Gastroesophageal sphincter (tissue), 4 donors: ENCODE data around the gene UST. TPM values are rescaled to one million over a fixed set of nuclear protein-coding genes. Genes with fewer than 3 reads are reported as not detected.

ENCODE experiments used
- ATAC-seq: fragments of 150-250 bp; one replicate; pipeline ENCODE4 v1.9.1; 2016; ENCODE audit warnings: mild to moderate bottlenecking, moderate library complexity
- H3K27ac ChIP-seq, 4 donors: fragments of 200-600 bp; sonication (generic) in 3 of 4; 1 replicate in 3 of 4; 2 replicates in 1 of 4; pipeline ENCODE4 v1.5.1; 2016 to 2019
- H3K27me3 ChIP-seq: fragments of 200-600 bp; sonication (generic); one replicate; pipeline ENCODE4 v1.5.1; 2019
- H3K36me3 ChIP-seq, 2 donors: fragments of 200-600 bp; sonication (generic); one replicate each; pipeline ENCODE4 v1.5.1; 2019; ENCODE audit warnings: control low read depth in 1 of 2
- H3K4me1 ChIP-seq, 3 donors: fragments of 200-600 bp; sonication (generic); 1 replicate in 2 of 3; 2 replicates in 1 of 3; pipeline ENCODE4 v1.5.1; 2016 to 2019; ENCODE audit warnings: control low read depth in 2 of 3
- H3K4me3 ChIP-seq, 2 donors: fragments of 200-600 bp; sonication (generic); one replicate each; pipeline ENCODE4 v1.5.1; 2019; ENCODE audit warnings: mild to moderate bottlenecking in 1 of 2, moderate library complexity in 1 of 2
- H3K9me3 ChIP-seq, 3 donors: fragments of 200-600 bp; sonication (generic); one replicate each; pipeline ENCODE4 v1.5.1; 2017 to 2019; ENCODE audit warnings: control low read depth in 2 of 3
- CTCF ChIP-seq, 4 experiments: fragments of 200-600 bp in 2 of 4; fragments of 450-650 bp in 2 of 4; sonication (generic) in 1 of 4; IDR thresholded peaks; one replicate each; pipeline ENCODE4 v1.5.1; 2017 to 2019; ENCODE audit warnings: antibody characterized with exemption in 4 of 4, mild to moderate bottlenecking in 2 of 4, moderate library complexity in 2 of 4
- EP300 ChIP-seq: sonication (generic); formaldehyde crosslinking; IDR thresholded peaks from one replicate; pipeline ENCODE4 v1.6.1; 2017; ENCODE audit warnings: antibody characterized with exemption, mild to moderate bottlenecking
- POLR2A ChIP-seq, 2 donors: fragments of 450-650 bp; IDR thresholded peaks; one replicate each; pipeline ENCODE4 v1.6.1; 2017; ENCODE audit warnings: antibody characterized with exemption in 2 of 2, mild to moderate bottlenecking in 2 of 2, moderate library complexity in 1 of 2
- POLR2AphosphoS5 ChIP-seq: sonication (generic); formaldehyde crosslinking; IDR thresholded peaks from one replicate; pipeline ENCODE4 v1.6.1; 2017; ENCODE audit warnings: antibody characterized with exemption
- WGBS, 2 donors: methylation state at CpG; one replicate each; pipeline ENCODE4 v1.1.5; 2018; ENCODE audit warnings: low coverage in 1 of 2; 5-methylcytosine and 5-hydroxymethylcytosine counted together
- total RNA-seq, 4 donors: library from RNA; depleted of rRNA; stranded (reverse); fragments of >200 nt; gene quantifications; one replicate each; pipeline ENCODE4 v1.1.0, GENCODE V29; 2016

The UST gene
- total RNA-seq, 4 donors from 2014 or later, result 17.4 to 48.1 (median 32.4) TPM

GRCh38 chr6:148829415-148830101 lies 82.7 kb downstream of the UST start:
- TF ChIP-seq CTCF (IDR thresholded peaks at IDR 0.05) (no peak), EP300 (no peak), POLR2AphosphoS5 (no peak), POLR2A (IDR thresholded peaks at IDR 0.05) (no peak)
- H3K4me3 ChIP-seq, result no peak overlapping the region
- 85 to 89% methylated on average over 4 of the region's 4 CpGs for whole genome bisulfite sequencing, 2 donors
- H3K27me3 ChIP-seq, result no peaks in the 10 kb centered on the region
- H3K4me1 ChIP-seq, result no peaks in the 10 kb centered on the region
- no peaks in the 10 kb centered on the region for H3K36me3 ChIP-seq
- H3K9me3 ChIP-seq, result no peaks in the 10 kb centered on the region
- no peak overlapping the region for H3K27ac ChIP-seq
- ATAC-seq, result no peak

GRCh38 chr6:148830614-148831013 lies 83.8 kb downstream of the UST start:
- Histone ChIP-seq H3K9me3 (no peaks in the 10 kb centered on the region), H3K27me3 (no peaks in the 10 kb centered on the region), H3K36me3 (no peaks in the 10 kb centered on the region), H3K4me3 (no peak overlapping the region), H3K27ac (no peak overlapping the region), H3K4me1 (peaks cover 0 to 4% (median 0%) of the 10 kb centered on the region in 3 donors)
- TF ChIP-seq CTCF (IDR thresholded peaks at IDR 0.05) (no peak), POLR2A (IDR thresholded peaks at IDR 0.05) (no peak), POLR2AphosphoS5 (no peak), EP300 (no peak)
- WGBS, 2 donors, result 77 to 92% methylated on average over 2 to 3 of the region's 3 CpGs
- ATAC-seq, result no peak

- H3K4me3 ChIP-seq, result no peak overlapping the region
- H3K27ac ChIP-seq, result no peak overlapping the region
- 87 to 90% methylated on average over 6 of the region's 6 CpGs for WGBS, 2 donors
- H3K27me3 ChIP-seq, result no peaks in the 10 kb centered on the region
- no peaks in the 10 kb centered on the region for H3K9me3 ChIP-seq
- peaks cover 0 to 8% (median 0%) of the 10 kb centered on the region in 3 donors for H3K4me1 ChIP-seq
- ATAC-seq, result no peak
- TF ChIP-seq CTCF (IDR thresholded peaks at IDR 0.05), result no peak
- TF ChIP-seq POLR2A (IDR thresholded peaks at IDR 0.05), result no peak
- TF ChIP-seq EP300, result no peak
- no peak for TF ChIP-seq POLR2AphosphoS5
- H3K36me3 ChIP-seq, result no peaks in the 10 kb centered on the region
Observed at GRCh38 chr6:148831064-148831463, 84.2 kb downstream of the UST start.

GRCh38 chr6:148831531-148831930 lies 84.7 kb downstream of the UST start:
- H3K27ac ChIP-seq, result no peak overlapping the region

More at GRCh38 chr6:148831531-148831930, 84.7 kb downstream of the UST start:
- no peak for TF ChIP-seq EP300
- no peak for TF ChIP-seq CTCF (IDR thresholded peaks at IDR 0.05)
- TF ChIP-seq POLR2AphosphoS5, result no peak
- no peak for TF ChIP-seq POLR2A (IDR thresholded peaks at IDR 0.05)
- peaks cover 0 to 13% (median 0%) of the 10 kb centered on the region in 3 donors for H3K4me1 ChIP-seq
- no peak overlapping the region for H3K4me3 ChIP-seq
- no peaks in the 10 kb centered on the region for H3K27me3 ChIP-seq
- H3K9me3 ChIP-seq, result no peaks in the 10 kb centered on the region
- WGBS, 2 donors, result 46 to 64% methylated on average over 2 to 5 of the region's 5 CpGs
- ATAC-seq, result no peak
- H3K36me3 ChIP-seq, result no peaks in the 10 kb centered on the region
